Mucosa of descending colon (tissue), 3 donors: ENCODE results near the gene CACNA1C. TPM values are rescaled to one million over a fixed set of nuclear protein-coding genes. Genes with fewer than 3 reads are reported as not detected.

Experiments
- ATAC-seq: fragments of 200-7000 bp; cut with Tn5 transposase; one replicate; pipeline ENCODE4 v1.9.1; 2020; ENCODE audit warnings: mild to moderate bottlenecking, moderate library complexity
- DNase-seq, 3 donors: peaks; one replicate each; pipeline ENCODE4 v3.0.0-alpha.2; 2020
- H3K36me3 ChIP-seq: fragments of 200-600 bp; one replicate; pipeline ENCODE4 v1.8.0; 2021; ENCODE audit warnings: low read depth, mild to moderate bottlenecking
- H3K4me1 ChIP-seq: fragments of 200-600 bp; one replicate; pipeline ENCODE4 v1.8.0; 2021; ENCODE audit warnings: low read depth, mild to moderate bottlenecking
- H3K4me3 ChIP-seq: fragments of 200-600 bp; one replicate; pipeline ENCODE4 v1.8.0; 2021; ENCODE audit warnings: mild to moderate bottlenecking
- H3K9me3 ChIP-seq: fragments of 200-600 bp; one replicate; pipeline ENCODE4 v1.8.0; 2021; ENCODE audit warnings: mild to moderate bottlenecking
- CTCF ChIP-seq: fragments of 200-600 bp; IDR thresholded peaks from one replicate; pipeline ENCODE4 v1.8.0; 2022; ENCODE audit warnings: antibody characterized with exemption, mild to moderate bottlenecking
- intact Hi-C, 2 donors: fragments of 100-400 bp; cut with DNase I in 1 of 2; cut with micrococcal nuclease in 1 of 2; formaldehyde crosslinking; loops; one replicate each; pipeline versions ENCODE4 v1.11.0 to v1.11.1; 2022; cut with DNase I, micrococcal nuclease
- total RNA-seq, 3 donors: library from RNA; stranded (reverse); fragmentation: NEBNext Ultra II Directional in 2 of 3; extraction: Animal tissue kit (Norgen Biotek cat#: 25700) in 2 of 3; gene quantifications; one replicate each; pipeline versions ENCODE4 v1.2.1 to v1.2.4, GENCODE V29; 2021 to 2023
- donor health status: DM: no; HTN: no; CAD: no; lungs with moderate emphysema.
- donor health status: DM: no; HTN: no; CAD: no.
- donor health status: DM: no; HTN: yes; CAD: no.

The CACNA1C gene
- total RNA-seq, 3 donors from 2014 or later = 5.5 to 89.4 (median 9.2) TPM

- no peaks in the 10 kb centered on the region for H3K36me3 ChIP-seq
- no peaks in the 10 kb centered on the region for H3K9me3 ChIP-seq
- ATAC-seq (no peak), DNase-seq (no peak)
- no peak overlapping the region for H3K4me3 ChIP-seq
- no peak for TF ChIP-seq CTCF
- intact Hi-C loops = no loop called here
- no peaks in the 10 kb centered on the region for H3K4me1 ChIP-seq
Measured at GRCh38 chr12:2652401-2653081, 599.8 kb downstream of the CACNA1C start.

- H3K36me3 ChIP-seq = no peaks in the 10 kb centered on the region
- no peak overlapping the region for H3K4me3 ChIP-seq
- H3K9me3 ChIP-seq = no peaks in the 10 kb centered on the region
- no peaks in the 10 kb centered on the region for H3K4me1 ChIP-seq
- TF ChIP-seq CTCF = no peak
- ATAC-seq (no peak), DNase-seq (no peak)
- intact Hi-C loops = no loop called here
Measured at GRCh38 chr12:2653461-2653965, 600.7 kb downstream of the CACNA1C start.

GRCh38 chr12:2654311-2654710, 601.5 kb downstream of the CACNA1C start:
- H3K4me3 ChIP-seq = no peak overlapping the region
- no peaks in the 10 kb centered on the region for H3K9me3 ChIP-seq
- H3K36me3 ChIP-seq = no peaks in the 10 kb centered on the region
- DNase-seq (no peak), ATAC-seq (no peak)
- intact Hi-C loops = no loop called here
- no peaks in the 10 kb centered on the region for H3K4me1 ChIP-seq
- TF ChIP-seq CTCF = no peak

GRCh38 chr12:2654741-2655140, 602.0 kb downstream of the CACNA1C start:
- TF ChIP-seq CTCF = no peak
- ATAC-seq = no peak
- Histone ChIP-seq H3K4me1 (no peaks in the 10 kb centered on the region), H3K9me3 (no peaks in the 10 kb centered on the region), H3K36me3 (no peaks in the 10 kb centered on the region), H3K4me3 (no peak overlapping the region)
- intact Hi-C loops = no loop called here
- DNase-seq = no peak

- intact Hi-C loops = no loop called here
Measured at GRCh38 chr12:2662524-2662923, 609.7 kb downstream of the CACNA1C start.

More at GRCh38 chr12:2662524-2662923, 609.7 kb downstream of the CACNA1C start:
- Histone ChIP-seq H3K36me3 (no peaks in the 10 kb centered on the region), H3K9me3 (no peaks in the 10 kb centered on the region), H3K4me3 (no peak overlapping the region), H3K4me1 (no peaks in the 10 kb centered on the region)
- DNase-seq = no peak
- no peak for TF ChIP-seq CTCF
- ATAC-seq = no peak
